Anterior cingulate cortex (tissue), 58 donors: ENCODE measurements around the gene LIN28A.

Experiments
- DNase-seq, 58 donors: peaks; one replicate each; lab custom pipeline; 2025; lab: John Stamatoyannopoulos, UW

LIN28A gene

DNA sequence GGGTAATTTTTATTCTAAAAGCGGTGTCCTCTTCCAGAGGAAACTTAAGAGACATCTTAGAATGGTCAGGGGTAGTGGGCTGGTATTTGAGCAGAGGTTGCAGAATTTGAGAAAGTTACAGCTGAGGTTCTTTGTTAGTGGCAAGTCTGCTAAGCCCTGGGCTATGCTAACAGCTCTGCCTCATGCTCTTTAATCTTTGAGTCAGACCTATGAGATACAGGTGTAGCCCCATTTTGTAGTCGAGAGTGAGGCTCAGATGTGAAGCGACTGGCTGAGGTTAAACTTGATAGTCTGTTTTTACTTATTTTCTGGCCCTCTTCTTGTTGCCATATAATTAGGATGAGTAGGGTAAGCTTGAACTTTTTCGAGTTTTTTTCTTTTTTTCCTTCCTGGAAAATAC lies 66.3 kb downstream of the LIN28A start:
- no peak for DNase-seq

DNA sequence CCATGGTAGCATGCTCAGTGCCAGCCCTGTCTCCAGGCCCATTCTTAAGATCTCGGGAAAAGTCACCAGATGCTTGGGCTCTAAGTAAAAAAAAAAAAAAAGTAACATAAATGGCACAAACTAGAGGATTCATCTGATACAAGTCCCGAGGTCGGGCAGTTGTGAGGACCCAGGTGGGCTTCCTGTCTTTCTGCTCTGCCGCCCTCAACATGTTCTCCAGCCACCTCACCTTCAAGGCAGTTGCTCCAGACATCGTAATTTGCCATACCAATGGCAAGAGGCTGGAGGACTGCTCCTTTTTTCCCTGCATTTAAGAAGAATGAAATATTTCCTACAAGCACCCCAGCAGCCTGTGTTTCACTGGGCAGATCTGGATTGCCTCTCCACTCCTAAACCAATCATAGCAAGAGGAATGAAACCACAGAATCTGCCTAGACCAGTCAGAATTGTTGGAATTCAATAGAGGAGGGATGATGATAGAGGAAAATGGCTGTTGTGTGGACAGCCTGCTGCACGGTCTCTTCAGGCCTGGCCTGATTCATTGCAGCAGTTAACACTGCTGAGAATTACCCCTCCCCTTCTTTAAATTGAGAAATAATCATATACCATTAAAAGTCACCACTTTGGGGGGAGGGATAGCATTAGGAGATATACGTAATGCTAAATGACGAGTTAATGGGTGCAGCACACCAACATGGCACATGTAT lies 67.0 kb downstream of the LIN28A start:
- no peak for DNase-seq

GRCh38 chr1:26478159-26478558 lies 67.5 kb downstream of the LIN28A start:
- DNase-seq, result no peak

DNA sequence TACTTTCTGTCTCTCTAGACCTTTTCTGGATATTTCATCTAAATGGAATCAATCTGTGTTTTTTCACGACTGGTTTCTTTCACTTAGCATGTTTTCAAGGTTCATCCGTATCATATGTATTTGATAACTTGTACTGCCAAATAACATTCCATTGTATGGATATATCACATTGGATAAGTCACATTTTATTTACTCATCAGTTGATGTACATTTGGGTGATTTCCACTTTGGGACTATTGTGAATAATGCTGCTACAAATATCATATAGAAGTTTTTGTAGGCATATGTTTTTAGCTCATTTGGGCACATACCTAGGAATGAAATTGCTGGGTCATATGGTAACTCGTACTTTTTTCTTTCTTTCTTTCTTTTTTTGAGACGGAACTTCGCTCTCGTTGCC lies 68.4 kb downstream of the LIN28A start:
- no peak for DNase-seq
